ENCODE measurements around the gene ZNF467.

The ZNF467 gene

GRCh38 chr7:149773446-149774236 is at the start of gene ZNF467:
TSS of gene ZNF467 (minus strand) at chr7:149773588. CDS start at chr7:149771032, 2,556 bp downstream.
- peak; percentile 65 for DNase-seq

- no peak for DNase-seq
Observed at GRCh38 chr7:149822353-149822943, 49.1 kb upstream of the ZNF467 start.

- DNase-seq = no peak
Observed at GRCh38 chr7:149821191-149822148, 48.1 kb upstream of the ZNF467 start.

GRCh38 chr7:149820622-149821190 is 47.3 kb upstream of the ZNF467 start:
- DNase-seq = no peak

GRCh38 chr7:149819961-149820340 is 46.6 kb upstream of the ZNF467 start:
- no peak for DNase-seq

- DNase-seq = no peak
Observed at GRCh38 chr7:149819141-149819960, 46.0 kb upstream of the ZNF467 start.

- DNase-seq = no peak
Observed at GRCh38 chr7:149818536-149818840, 45.1 kb upstream of the ZNF467 start.

GRCh38 chr7:149817836-149818535 is 44.6 kb upstream of the ZNF467 start:
- no peak for DNase-seq

GRCh38 chr7:149817301-149817771 is 43.9 kb upstream of the ZNF467 start:
- no peak for DNase-seq

- DNase-seq = no peak
Observed at GRCh38 chr7:149816794-149817193, 43.4 kb upstream of the ZNF467 start.

GRCh38 chr7:149816267-149816751 is 42.9 kb upstream of the ZNF467 start:
- no peak for DNase-seq

GRCh38 chr7:149815661-149816266 is 42.4 kb upstream of the ZNF467 start:
- no peak for DNase-seq

GRCh38 chr7:149815121-149815520 is 41.7 kb upstream of the ZNF467 start:
- no peak for DNase-seq

- DNase-seq = no peak
Observed at GRCh38 chr7:149814494-149814893, 41.1 kb upstream of the ZNF467 start.

GRCh38 chr7:149813254-149814035 is 40.1 kb upstream of the ZNF467 start:
- DNase-seq = no peak

GRCh38 chr7:149811831-149812490 is 38.6 kb upstream of the ZNF467 start:
- DNase-seq = no peak

GRCh38 chr7:149811221-149811620 is 37.8 kb upstream of the ZNF467 start:
- DNase-seq = no peak

GRCh38 chr7:149809215-149809614 is 35.8 kb upstream of the ZNF467 start:
- DNase-seq = no peak

- DNase-seq = no peak
Observed at GRCh38 chr7:149808311-149808710, 34.9 kb upstream of the ZNF467 start.

- no peak for DNase-seq
Observed at GRCh38 chr7:149806726-149807125, 33.3 kb upstream of the ZNF467 start.

Measured in CD4-positive, alpha-beta T cell treated with Interleukin-10 for 1 hour (primary cell).